ENCODE data around the gene RAPGEFL1. TPM values are rescaled to one million over a fixed set of nuclear protein-coding genes. Genes with fewer than 3 reads are reported as not detected.

RAPGEFL1 gene
- total RNA-seq, 1 experiment from 2014 or later, result 23.6 TPM

- H3K27ac Mint-ChIP-seq, result peak overlapping the region in 1 of 3 experiments; percentile 43; a peak in 1 of 7 replicates
- H3K4me2 ChIP-seq (ENCODE audit: insufficient read depth, insufficient read length, low read length), result no peak overlapping the region
- no peak overlapping the region for H3K14ac ChIP-seq (ENCODE audit: insufficient read depth, low read length)
- H3K9me3 Mint-ChIP-seq, result no peaks in the 10 kb centered on the region
- H2BK5ac ChIP-seq (ENCODE audit: insufficient read length, low read length), result no peak overlapping the region
- no peaks in the 10 kb centered on the region for H4K20me1 ChIP-seq (ENCODE audit: control insufficient read depth, insufficient read depth, insufficient read length)
- no peak overlapping the region for H2BK120ac ChIP-seq (ENCODE audit: low read depth, low read length, poor library complexity, severe bottlenecking)
- H3K9ac ChIP-seq (ENCODE audit: extremely low read depth, insufficient read length, low read length), result no peak overlapping the region
- no peak overlapping the region for H4K8ac ChIP-seq (replicated peaks; ENCODE audit: insufficient read length, low read depth, low read length)
- no peak overlapping the region for H2BK20ac ChIP-seq (ENCODE audit: low read depth, low read length, poor library complexity, severe bottlenecking)
- peaks cover 6% of the 10 kb centered on the region for H3K79me1 ChIP-seq (ENCODE audit: insufficient read depth, low read depth, low read length, poor library complexity, severe bottlenecking)
- H2BK15ac ChIP-seq (ENCODE audit: low read depth, low read length), result no peak overlapping the region
- no peak overlapping the region for H3K56ac ChIP-seq (ENCODE audit: insufficient read length, low read depth, low read length)
- no peak overlapping the region for H4K91ac ChIP-seq (ENCODE audit: insufficient read length, low read depth, low read length)
- peaks cover 69 to 96% (median 92%) of the 10 kb centered on the region in 3 experiments for H3K36me3 Mint-ChIP-seq (ENCODE audit: insufficient read depth in 1 of 3, low read depth in 3 of 3)
- no CpG with 5 or more reads among the region's 7 CpGs for WGBS (ENCODE audit: extremely low coverage, insufficient read length, low lambda C conversion rate)
- H3K27ac ChIP-seq (ENCODE audit: insufficient read length, low read depth, low read length), result no peak overlapping the region
- DNase-seq, result no peak
- no peaks in the 10 kb centered on the region for H3K27me3 Mint-ChIP-seq (ENCODE audit: low read depth)
- H3K18ac ChIP-seq (ENCODE audit: insufficient read length, low read depth, low read length), result no peak overlapping the region
- no peaks in the 10 kb centered on the region for H3K9me3 ChIP-seq (ENCODE audit: control insufficient read depth, low read depth, low read length)
- no peak overlapping the region for H4K5ac ChIP-seq (ENCODE audit: insufficient read length, low read depth, low read length)
- no peak overlapping the region for H3K4ac ChIP-seq (ENCODE audit: low read depth, low read length)
- H2AK5ac ChIP-seq (ENCODE audit: insufficient read length, low read length), result no peak overlapping the region
- no peak overlapping the region for H2BK12ac ChIP-seq (ENCODE audit: insufficient read length, low read depth, low read length)
- TF ChIP-seq CTCF (conservative IDR thresholded peaks at IDR 0.05), result no peak
- H3K4me1 ChIP-seq (ENCODE audit: insufficient read depth, low read length), result no peaks in the 10 kb centered on the region
- no peaks in the 10 kb centered on the region for H3K23me2 ChIP-seq (ENCODE audit: insufficient read length, low read depth, low read length, poor library complexity, severe bottlenecking)
- H3K4me1 Mint-ChIP-seq, result peaks cover 0 to 7% of the 10 kb centered on the region in 2 experiments; a peak in 2 of 4 replicates
- H3K27me3 ChIP-seq (ENCODE audit: insufficient read depth, low read length), result no peaks in the 10 kb centered on the region
- H2AFZ ChIP-seq (ENCODE audit: low read length), result no peak overlapping the region
- H3K79me2 ChIP-seq (ENCODE audit: insufficient read depth, low read length), result peaks cover 2% of the 10 kb centered on the region; the same call in 1 of the 2 replicates
- no peak overlapping the region for H3K23ac ChIP-seq (ENCODE audit: insufficient read length, low read depth, low read length)
- H3K4me3 Mint-ChIP-seq, result no peak overlapping the region
- H3T11ph ChIP-seq (ENCODE audit: low read length), result no peak overlapping the region
These were observed 46.8 kb upstream of the RAPGEFL1 start for GRCh38 chr17:40130352-40131042.

All from H9 (cell line).